ENCODE data around the gene CXCL9. TPM values are rescaled to one million over a fixed set of nuclear protein-coding genes. Genes with fewer than 3 reads are reported as not detected.
"Not testable (repeated sequence)": the region's sequence is repeated elsewhere in the genome, so short reads cannot be mapped to it uniquely, and the experiment has no call there.

CXCL9 gene
- under 1 TPM; 0.23 to 0.33 TPM for total RNA-seq

GRCh38 chr4:76007089-76007862, at the start of gene CXCL9:
TSS of gene CXCL9 (minus strand) at chr4:76007509. CDS start at chr4:76007449, 60 bp downstream.
- no peak for ATAC-seq
- no peaks in the 10 kb centered on the region for H3K9me3 Mint-ChIP-seq (ENCODE audit: low read depth)
- no peaks in the 10 kb centered on the region for H3K36me3 Mint-ChIP-seq (ENCODE audit: low read depth)
- ChIA-PET CTCF (interaction anchor here (0.5 to 1.5 kb wide), 2 partner anchors 11 to 159 kb away, joined by 3 to 6 read pairs; no protein-coding TSS in a partner anchor), POLR2A (no interaction called here)
- intact Hi-C loops (cut with DNase I, micrococcal nuclease), result no loop called here
- peaks cover 20% of the 10 kb centered on the region for H3K27me3 Mint-ChIP-seq
- no peak within 1 kb of the TSS for H3K27ac Mint-ChIP-seq
- no peak within 1 kb of the TSS for H3K4me3 Mint-ChIP-seq
- H3K4me1 Mint-ChIP-seq, result peaks cover 5% of the 10 kb centered on the region
- DNase-seq, result no peak

- no peak overlapping the region for H3K4me3 Mint-ChIP-seq
- CTCF ChIA-PET, result interaction anchor here (0.5 to 4.3 kb wide), 4 partner anchors 8 to 193 kb away, joined by 3 to 24 read pairs (median 6); no protein-coding TSS in a partner anchor
- peaks cover 48% of the 10 kb centered on the region for H3K4me1 Mint-ChIP-seq
Observed at GRCh38 chr4:76055421-76055820, 48.1 kb upstream of the CXCL9 start.

DNA sequence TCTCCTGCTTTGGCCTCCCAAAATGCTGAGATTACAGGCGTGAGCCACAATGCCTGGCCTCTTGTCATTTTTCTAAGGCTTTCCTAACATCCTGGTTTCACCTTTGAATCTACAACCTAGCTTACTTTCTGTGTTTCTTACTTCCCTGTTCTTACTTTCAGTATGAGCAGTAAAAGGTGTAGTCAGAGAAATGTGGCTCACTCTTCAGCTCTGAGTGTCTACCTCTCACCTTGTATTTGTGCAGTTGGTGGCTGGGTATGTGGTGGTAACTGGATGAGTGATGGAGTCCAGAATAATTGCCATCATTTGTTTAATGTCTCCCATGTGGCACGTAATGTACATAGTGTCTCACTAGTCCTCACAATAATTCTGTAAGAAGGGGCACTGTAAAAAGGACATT, 47.7 kb upstream of the CXCL9 start:
- no peak overlapping the region for H3K4me3 Mint-ChIP-seq
- ChIA-PET CTCF (interaction anchor here (0.9 to 4.3 kb wide), 4 partner anchors 8 to 58 kb away, joined by 3 to 24 read pairs (median 9); no protein-coding TSS in a partner anchor), POLR2A (interaction anchor here (1.1 kb wide), 1 partner anchor 64 kb away, joined by 4 read pairs; the partner anchor contains the start of gene SDAD1)
- DNase-seq (peak; percentile 54), ATAC-seq (peak; percentile 83)
- H3K9me3 Mint-ChIP-seq (ENCODE audit: low read depth), result no peaks in the 10 kb centered on the region
- peaks cover 44% of the 10 kb centered on the region for H3K4me1 Mint-ChIP-seq
- H3K27me3 Mint-ChIP-seq, result peaks cover 23% of the 10 kb centered on the region
- H3K27ac Mint-ChIP-seq, result no peak overlapping the region
- no peaks in the 10 kb centered on the region for H3K36me3 Mint-ChIP-seq (ENCODE audit: low read depth)
- intact Hi-C loops (cut with DNase I, micrococcal nuclease), result loop anchor here (5.0 to 10.0 kb wide), 6 partner anchors 157 to 1532 kb away; partner anchors contain the start of genes CCNI (in 1 of the 2), RCHY1 (in 1 of the 2), SCARB2 (in 1 of the 2) and THAP6 (in 1 of the 2)

More at GRCh38 chr4:76055421-76055820, 48.1 kb upstream of the CXCL9 start:
- ATAC-seq (no peak), DNase-seq (no peak)
- intact Hi-C loops (cut with DNase I, micrococcal nuclease), result loop anchor here (5.0 to 10.0 kb wide), 6 partner anchors 157 to 1532 kb away; partner anchors contain the start of genes CCNI (in 1 of the 2), RCHY1 (in 1 of the 2), SCARB2 (in 1 of the 2) and THAP6 (in 1 of the 2)
- POLR2A ChIA-PET, result interaction anchor here (1.1 kb wide), 1 partner anchor 65 kb away, joined by 4 read pairs; the partner anchor contains the start of gene SDAD1
- Mint-ChIP-seq H3K27ac (no peak overlapping the region), H3K36me3 (ENCODE audit: low read depth) (no peaks in the 10 kb centered on the region), H3K27me3 (peaks cover 25% of the 10 kb centered on the region), H3K9me3 (ENCODE audit: low read depth) (no peaks in the 10 kb centered on the region)

DNA sequence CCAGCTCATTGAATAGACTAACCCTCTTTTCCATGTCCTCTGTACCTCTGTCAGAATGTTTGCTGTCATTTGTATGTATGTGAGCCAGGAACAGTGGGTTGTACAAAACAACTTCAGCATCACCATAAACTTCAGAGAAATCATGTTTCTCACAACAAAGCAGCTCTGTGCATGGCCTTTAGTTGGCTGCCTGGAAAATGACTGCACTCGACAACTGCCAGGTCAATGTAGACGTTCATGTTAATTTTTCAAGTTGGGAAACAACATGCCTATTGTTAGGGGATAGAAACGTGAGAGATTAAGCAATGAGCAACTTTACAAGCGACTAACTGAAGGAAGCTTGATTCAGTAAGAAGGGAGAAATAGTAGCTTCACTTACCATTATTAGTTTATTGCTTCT, 46.4 kb upstream of the CXCL9 start:
- Mint-ChIP-seq H3K36me3 (ENCODE audit: low read depth) (no peaks in the 10 kb centered on the region), H3K4me1 (peaks cover 33% of the 10 kb centered on the region), H3K4me3 (no peak overlapping the region), H3K27ac (no peak overlapping the region), H3K27me3 (peaks cover 22% of the 10 kb centered on the region), H3K9me3 (ENCODE audit: low read depth) (no peaks in the 10 kb centered on the region)
- ChIA-PET CTCF (interaction anchor here (1.1 to 4.3 kb wide), 6 partner anchors 9 to 57 kb away, joined by 3 to 24 read pairs (median 6); partner anchors contain the start of genes ART3 and CXCL11), POLR2A (no interaction called here)
- no peak for DNase-seq
- no peak for ATAC-seq
- intact Hi-C loops (cut with DNase I, micrococcal nuclease), result loop anchor here in 1 of 2 experiments (10.0 kb wide), 2 partner anchors 539 to 901 kb away; partner anchors contain the start of genes RCHY1 and THAP6

- CTCF ChIA-PET; H3K4me1 Mint-ChIP-seq; H3K4me3 Mint-ChIP-seq; H3K36me3 Mint-ChIP-seq (ENCODE audit: low read depth); POLR2A ChIA-PET; ATAC-seq; DNase-seq; H3K9me3 Mint-ChIP-seq (ENCODE audit: low read depth); H3K27ac Mint-ChIP-seq: not testable (repeated sequence)
- peaks cover 15% of the 10 kb centered on the region for H3K27me3 Mint-ChIP-seq
- intact Hi-C loops (cut with DNase I, micrococcal nuclease), result loop anchor here in 1 of 2 experiments (10.0 kb wide), 2 partner anchors 536 to 904 kb away; partner anchors contain the start of genes RCHY1 and THAP6
Observed at GRCh38 chr4:76050560-76051050, 43.3 kb upstream of the CXCL9 start.

DNA sequence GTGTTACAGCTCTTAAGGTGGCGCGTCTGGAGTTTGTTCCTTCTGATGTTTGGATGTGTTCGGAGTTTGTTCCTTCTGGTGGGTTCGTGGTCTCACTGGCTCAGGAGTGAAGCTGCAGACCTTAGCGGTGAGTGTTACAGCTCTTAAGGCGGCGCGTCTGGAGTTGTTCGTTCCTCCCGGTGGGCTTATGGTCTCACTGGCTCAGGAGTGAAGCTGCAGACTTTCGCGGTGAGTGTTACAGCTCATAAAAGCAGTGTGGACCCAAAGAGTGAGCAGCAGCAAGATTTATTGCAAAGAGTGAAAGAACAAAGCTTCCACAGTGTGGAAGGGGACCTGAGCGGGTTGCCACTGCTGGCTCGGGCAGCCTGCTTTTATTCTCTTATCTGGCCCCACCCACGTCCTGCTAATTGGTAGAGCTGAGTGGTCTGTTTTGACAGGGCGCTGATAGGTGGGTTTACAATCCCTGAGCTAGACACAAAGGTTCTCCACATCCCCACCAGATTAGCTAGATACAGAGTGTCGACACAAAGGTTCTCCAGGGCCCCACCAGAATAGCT, 42.6 kb upstream of the CXCL9 start:
- H3K4me1 Mint-ChIP-seq; POLR2A ChIA-PET; H3K36me3 Mint-ChIP-seq (ENCODE audit: low read depth); CTCF ChIA-PET; H3K4me3 Mint-ChIP-seq; ATAC-seq; H3K27ac Mint-ChIP-seq; H3K9me3 Mint-ChIP-seq (ENCODE audit: low read depth); DNase-seq: not testable (repeated sequence)
- intact Hi-C loops (cut with DNase I, micrococcal nuclease), result loop anchor here in 1 of 2 experiments (10.0 kb wide), 2 partner anchors 535 to 905 kb away; partner anchors contain the start of genes RCHY1 and THAP6
- peaks cover 10% of the 10 kb centered on the region for H3K27me3 Mint-ChIP-seq

DNA sequence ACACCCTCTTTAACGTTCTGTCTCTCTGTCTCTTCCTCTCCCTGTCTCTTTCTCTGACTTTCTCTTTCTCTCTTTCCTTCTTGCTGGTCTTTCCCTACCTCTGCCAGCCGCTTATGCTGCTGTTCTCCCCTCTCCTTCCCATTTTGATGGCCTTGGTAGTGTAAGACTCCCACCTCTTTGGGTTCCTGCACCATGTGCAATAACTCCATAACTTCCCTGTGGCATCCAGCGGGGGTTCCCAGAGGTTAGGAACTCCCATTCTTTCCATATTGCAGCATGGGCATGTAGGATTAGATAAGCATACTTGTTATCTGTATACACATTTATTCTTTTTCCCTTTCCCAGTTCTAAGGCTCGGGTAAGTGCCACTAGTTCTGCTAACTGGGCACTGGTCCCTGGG, 37.4 kb upstream of the CXCL9 start:
- H3K9me3 Mint-ChIP-seq (ENCODE audit: low read depth); ATAC-seq; DNase-seq; POLR2A ChIA-PET; CTCF ChIA-PET; H3K4me3 Mint-ChIP-seq; H3K27me3 Mint-ChIP-seq; H3K36me3 Mint-ChIP-seq (ENCODE audit: low read depth); H3K27ac Mint-ChIP-seq; intact Hi-C loops (cut with DNase I, micrococcal nuclease): not testable (repeated sequence)
- H3K4me1 Mint-ChIP-seq, result peaks cover 14% of the 10 kb centered on the region

DNA sequence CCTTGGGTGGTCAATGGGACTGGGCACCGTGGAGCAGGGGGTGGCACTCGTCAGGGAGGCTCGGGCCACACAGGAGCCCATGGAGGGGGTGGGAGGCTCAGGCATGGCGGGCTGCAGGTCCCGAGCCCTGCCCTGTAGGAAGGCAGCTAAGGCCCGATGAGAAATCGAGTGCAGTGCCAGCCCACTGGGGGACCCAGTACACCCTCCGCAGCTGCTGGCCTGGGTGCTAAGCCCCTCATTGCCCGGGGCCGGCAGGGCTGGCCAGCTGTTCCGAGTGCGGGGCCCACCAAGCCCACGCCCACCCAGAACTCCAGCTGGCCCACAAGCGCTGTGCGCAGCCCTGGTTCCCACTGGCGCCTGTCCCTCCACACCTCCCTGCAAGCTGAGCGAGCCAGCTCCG, 36.0 kb upstream of the CXCL9 start:
- intact Hi-C loops (cut with DNase I, micrococcal nuclease); H3K9me3 Mint-ChIP-seq (ENCODE audit: low read depth); H3K27ac Mint-ChIP-seq; H3K27me3 Mint-ChIP-seq; POLR2A ChIA-PET; DNase-seq; ATAC-seq; H3K4me3 Mint-ChIP-seq; H3K36me3 Mint-ChIP-seq (ENCODE audit: low read depth); CTCF ChIA-PET: not testable (repeated sequence)
- peaks cover 14% of the 10 kb centered on the region for H3K4me1 Mint-ChIP-seq

- ATAC-seq, result peak; percentile 91
- not testable (repeated sequence) for DNase-seq; H3K27me3 Mint-ChIP-seq; H3K4me3 Mint-ChIP-seq; H3K27ac Mint-ChIP-seq; H3K9me3 Mint-ChIP-seq (ENCODE audit: low read depth); H3K36me3 Mint-ChIP-seq (ENCODE audit: low read depth)
- POLR2A ChIA-PET, result interaction anchor here (0.5 kb wide), 1 partner anchor 10 kb away, joined by 3 read pairs; no protein-coding TSS in a partner anchor
- H3K4me1 Mint-ChIP-seq, result peaks cover 14% of the 10 kb centered on the region
- CTCF ChIA-PET, result interaction anchor here (1.0 to 1.2 kb wide), 3 partner anchors 16 to 47 kb away, joined by 3 to 4 read pairs (median 4); no protein-coding TSS in a partner anchor
- intact Hi-C loops (cut with DNase I, micrococcal nuclease), result loop anchor here (1.0 kb wide), 1 partner anchor 16 kb away; no protein-coding TSS in a partner anchor
Observed at GRCh38 chr4:76042241-76042998, 35.1 kb upstream of the CXCL9 start.

DNA sequence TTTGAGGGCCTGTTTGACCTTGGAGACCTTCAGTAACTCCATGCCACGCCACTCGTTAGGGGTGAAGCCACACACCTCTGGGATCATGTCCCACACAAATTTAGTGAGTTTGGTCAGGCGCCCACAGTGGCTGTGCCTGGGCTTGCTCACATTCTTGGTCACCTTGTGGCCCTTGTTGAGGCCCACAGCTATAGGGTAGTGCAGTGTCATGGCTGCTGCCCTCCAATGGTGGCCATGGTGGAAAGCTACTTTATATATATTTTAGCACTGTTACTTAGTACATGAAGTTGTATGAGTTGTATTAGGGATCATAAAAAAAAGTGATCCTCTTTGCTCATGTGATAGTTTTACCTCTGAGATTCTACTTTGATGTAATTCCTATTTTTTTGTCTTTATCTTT, 29.5 kb upstream of the CXCL9 start:
- DNase-seq, result no peak
- ChIA-PET POLR2A (interaction anchor here (0.8 kb wide), 1 partner anchor 22 kb away, joined by 5 read pairs; no protein-coding TSS in a partner anchor), CTCF (interaction anchor here (1.4 to 2.1 kb wide), 3 partner anchors 17 to 1167 kb away, joined by 3 to 8 read pairs (median 6); no protein-coding TSS in a partner anchor)
- no peak overlapping the region for H3K4me3 Mint-ChIP-seq
- no peaks in the 10 kb centered on the region for H3K36me3 Mint-ChIP-seq (ENCODE audit: low read depth)
- ATAC-seq, result no peak
- no peaks in the 10 kb centered on the region for H3K9me3 Mint-ChIP-seq (ENCODE audit: low read depth)
- H3K27ac Mint-ChIP-seq, result no peak overlapping the region
- peaks cover 6% of the 10 kb centered on the region for H3K27me3 Mint-ChIP-seq
- intact Hi-C loops (cut with DNase I, micrococcal nuclease), result no loop called here
- peaks cover 4% of the 10 kb centered on the region for H3K4me1 Mint-ChIP-seq

Measured in activated CD4-positive, alpha-beta T cell treated with anti-CD3 and anti-CD28 coated beads for 36 hours (primary cell).